Measurements from ENCODE around the gene FOXL3.
"Not testable (repeated sequence)": the region's sequence is repeated elsewhere in the genome, so short reads cannot be mapped to it uniquely, and the experiment has no call there.

FOXL3 gene

DNA sequence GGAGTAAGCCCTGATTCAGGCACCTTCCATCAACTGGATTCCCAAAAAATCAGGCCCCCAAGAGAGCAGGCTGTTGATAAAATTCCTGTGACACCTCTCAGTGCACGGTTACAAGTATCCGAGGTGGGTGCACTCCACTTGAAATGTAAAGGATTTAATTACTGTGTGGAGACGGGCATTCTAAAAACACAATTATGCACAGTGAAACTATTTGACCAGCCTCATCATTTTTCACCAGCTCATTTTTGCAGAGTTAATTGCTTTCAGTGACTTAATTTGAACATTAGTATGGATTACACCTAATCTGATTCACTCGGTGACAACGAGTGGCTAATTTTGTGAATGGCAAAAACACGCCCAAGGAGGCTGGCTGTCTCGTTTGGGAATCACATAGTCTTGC lies 2.3 kb downstream of the FOXL3 start:
- FAIRE-seq: no peak

DNA sequence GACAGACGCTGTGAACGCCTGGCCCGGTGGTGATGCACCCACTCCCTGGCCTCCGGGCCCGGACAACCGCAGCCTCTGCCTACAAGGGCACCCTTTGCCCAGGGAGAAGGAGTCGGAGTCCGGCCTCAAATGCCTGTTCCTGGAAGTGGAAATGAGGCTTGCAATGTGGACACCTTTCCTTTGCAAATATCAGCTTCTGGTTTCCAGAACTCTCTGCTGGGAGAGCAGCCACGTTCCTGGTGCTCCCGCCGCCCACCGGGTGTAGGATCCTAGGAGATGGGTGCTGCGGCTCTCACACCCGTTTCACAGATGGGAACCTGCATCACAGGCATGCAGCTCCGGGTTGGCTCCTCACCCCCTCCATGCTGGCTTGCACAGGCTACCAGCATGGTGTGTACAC lies 2.9 kb downstream of the FOXL3 start:
- no peak for FAIRE-seq

DNA sequence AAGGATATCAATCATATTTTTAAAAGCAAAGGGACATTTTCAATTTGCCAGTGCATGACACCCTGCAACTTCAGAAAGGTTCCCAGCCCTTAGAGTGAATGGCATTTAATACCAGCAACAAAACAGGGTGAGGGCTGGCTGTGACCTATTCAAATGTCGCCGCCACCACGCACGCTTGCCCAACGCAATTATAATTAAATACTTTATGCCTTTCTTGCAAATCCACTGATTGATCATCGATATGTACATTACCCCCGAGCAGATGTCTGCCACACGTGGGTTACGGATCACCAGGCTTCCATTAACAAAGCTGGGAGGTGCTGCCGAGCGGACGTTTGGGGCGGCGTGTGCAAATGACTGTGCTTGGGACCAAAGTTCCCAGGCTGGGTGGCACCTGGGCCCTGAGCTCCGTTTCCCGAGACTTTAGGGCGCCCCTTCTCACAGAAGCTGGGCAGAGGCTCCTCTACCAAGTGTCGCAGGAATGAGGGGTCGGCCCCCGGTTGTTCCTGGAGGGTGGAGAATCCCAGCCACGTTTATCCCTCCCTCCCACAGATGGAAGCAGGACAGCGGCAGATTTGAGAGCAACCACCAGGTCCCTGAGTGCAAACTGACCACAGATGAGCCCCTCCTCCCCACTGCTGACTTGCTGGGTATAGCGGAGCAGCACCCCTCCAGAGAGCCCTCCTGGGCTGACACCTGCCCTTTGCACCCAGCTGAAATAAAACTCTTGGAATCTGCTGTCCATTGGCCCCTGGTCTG lies 3.9 kb downstream of the FOXL3 start:
- FAIRE-seq: no peak

DNA sequence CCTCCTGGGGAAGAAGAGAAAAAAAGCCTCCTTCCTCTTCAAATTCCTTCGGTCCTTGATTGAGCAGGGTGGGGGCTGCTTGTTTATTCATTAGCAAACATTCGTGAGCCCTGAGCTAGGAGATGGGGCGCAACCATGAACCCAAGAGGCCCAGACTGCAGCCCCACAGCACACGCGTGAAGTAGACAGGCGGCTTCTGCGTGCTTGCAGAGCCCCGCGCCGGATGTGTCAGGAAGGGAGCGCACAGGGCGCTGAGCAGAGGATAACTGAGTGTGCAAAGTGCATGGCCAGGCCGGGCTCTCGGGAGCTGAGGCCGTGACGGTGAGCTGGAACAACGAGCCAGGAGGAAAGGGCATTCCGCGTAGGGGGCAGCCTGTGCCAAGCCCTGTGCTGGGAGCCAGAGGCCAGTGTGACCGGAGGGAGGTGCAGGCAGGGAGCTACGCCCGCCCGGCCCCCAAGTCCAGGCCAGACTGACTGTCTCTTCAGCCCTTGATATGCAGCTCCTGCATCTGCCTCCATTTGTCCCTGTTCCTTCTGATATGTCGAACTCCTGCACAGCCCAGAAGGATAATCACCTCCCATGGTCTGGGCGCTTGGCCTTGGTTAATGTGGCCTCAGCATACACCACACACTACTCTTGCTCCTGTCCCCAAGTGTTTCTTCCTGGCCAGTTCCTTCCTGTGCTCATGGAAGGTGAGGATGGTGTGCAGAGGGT lies 4.6 kb downstream of the FOXL3 start:
- no peak for FAIRE-seq

DNA sequence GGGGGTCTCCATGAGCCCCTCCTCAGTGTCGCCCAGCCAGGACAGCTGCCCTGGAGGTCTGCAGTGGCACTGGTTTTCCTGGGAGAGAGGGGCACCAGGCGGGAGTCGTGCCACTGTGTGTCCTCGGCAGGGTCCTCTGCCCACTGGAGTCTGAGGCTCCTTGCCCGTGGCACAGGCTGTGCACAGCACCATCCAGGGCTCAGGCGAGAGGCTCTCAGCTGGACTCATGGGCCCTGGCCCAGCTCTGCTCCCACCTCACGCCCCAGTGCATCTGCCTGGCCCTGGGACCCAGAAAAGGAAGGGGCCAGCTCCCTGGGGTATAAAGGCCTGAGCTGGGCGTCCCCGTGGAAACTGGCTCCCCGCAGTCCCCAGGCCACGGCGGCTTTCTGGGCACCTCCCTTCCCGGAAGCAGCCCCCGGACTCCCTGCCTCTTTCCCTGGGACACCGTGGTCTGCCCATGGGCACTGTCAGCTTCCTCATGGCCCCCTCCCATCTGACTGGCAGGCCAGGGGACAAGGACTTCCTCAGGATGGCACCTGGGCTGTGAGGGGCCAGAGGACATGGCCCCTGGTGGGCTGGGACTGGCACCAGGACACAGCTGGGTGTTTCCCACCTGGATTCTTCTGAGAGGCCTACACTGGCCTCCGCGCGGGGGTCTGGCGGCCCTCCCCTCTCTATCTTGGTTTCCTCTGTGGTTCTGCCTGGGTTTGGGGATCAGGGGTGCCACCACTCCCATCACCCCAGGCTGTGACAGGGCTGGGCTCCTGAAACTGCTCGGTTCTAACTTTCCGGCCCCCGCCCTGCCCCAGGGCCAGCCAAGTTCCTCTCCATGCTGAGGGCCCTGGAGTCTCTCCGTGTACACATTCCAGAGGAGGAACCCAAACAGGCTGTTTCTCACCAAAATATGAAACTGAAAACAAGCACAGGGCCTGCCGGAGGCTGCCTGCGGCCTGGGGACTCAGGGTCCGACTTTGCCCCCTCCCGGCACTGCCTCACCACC lies 5.5 kb downstream of the FOXL3 start:
- no peak for FAIRE-seq

DNA sequence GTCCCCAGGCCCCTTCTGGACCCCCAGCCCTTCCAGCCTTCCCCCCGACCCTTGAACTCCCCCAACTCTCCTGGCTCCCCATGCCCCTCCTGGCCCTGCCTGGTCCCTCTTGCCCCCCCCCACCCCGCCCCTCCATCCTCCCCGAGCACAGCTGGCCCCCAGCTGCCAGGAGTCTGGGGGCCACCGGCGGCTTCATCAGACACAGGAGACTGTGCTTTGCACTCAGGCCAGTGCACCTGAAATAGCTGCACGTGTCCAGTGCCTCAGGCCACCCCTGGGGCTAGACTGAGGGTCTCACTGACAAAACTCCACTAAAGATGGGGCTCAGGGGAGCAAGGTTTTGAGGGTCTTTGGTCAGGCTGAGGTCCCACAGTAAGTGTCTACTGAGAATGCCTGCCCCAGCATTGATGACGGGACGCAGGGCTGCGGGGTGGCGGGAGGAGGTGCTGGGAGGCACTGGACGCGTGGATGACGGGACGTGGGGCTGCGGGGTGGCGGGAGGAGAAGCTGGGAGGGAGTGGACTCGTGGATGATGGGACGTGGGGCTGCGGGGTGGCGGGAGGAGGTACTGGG lies 6.5 kb downstream of the FOXL3 start:
- FAIRE-seq: no peak

DNA sequence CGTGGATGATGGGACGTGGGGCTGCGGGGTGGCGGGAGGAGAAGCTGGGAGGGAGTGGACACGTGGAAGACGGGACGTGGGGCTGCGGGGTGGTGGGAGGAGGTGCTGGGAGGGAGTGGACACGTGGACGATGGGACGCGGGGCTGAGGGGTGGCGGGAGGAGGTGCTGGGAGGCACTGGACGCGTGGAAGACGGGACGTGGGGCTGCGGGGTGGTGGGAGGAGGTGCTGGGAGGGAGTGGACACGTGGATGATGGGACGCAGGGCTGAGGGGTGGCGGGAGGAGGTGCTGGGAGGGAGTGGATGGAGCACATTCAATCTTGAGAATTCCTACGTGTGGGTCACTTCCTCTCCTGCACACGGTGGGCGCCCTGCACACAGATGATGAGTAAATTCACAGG lies 7.2 kb downstream of the FOXL3 start:
- not testable (repeated sequence) for FAIRE-seq

DNA sequence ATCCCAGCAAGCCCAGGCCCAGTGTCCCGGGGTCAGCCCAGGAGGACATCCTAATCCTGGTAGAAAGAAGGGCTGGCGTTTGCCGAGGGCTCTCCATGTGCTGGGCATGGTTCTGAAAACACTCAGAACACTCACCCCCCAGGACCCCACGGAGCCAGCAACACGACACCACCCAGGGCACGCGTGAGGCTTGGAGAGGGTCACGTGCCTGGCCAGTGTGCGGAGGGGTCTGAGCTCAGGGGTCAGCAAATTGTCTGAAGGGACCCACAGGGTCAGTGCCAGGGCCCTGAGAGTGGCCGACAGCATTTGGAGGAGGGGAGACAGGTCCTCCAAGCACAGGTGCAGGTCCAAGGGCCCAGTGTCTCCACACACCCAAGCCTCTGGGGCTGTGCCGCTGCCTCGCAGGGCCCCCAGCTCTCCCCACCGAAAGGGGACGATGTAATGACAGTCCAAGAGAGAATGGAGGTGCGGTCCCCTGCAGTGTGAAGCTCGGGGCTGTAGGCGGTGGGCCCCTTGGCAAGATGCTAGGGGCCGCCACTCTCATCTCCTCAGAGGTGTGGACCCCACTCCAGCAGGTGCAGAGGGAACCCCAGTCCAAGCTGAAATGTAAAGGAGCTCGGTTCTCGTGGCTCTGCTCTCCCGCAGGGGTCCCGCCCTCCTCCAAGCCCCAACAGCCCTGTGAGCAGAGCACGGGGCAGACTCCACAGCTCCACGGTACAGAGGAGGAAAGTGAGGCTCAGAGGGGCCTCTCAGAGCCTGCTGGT lies 7.8 kb downstream of the FOXL3 start:
- no peak for FAIRE-seq

DNA sequence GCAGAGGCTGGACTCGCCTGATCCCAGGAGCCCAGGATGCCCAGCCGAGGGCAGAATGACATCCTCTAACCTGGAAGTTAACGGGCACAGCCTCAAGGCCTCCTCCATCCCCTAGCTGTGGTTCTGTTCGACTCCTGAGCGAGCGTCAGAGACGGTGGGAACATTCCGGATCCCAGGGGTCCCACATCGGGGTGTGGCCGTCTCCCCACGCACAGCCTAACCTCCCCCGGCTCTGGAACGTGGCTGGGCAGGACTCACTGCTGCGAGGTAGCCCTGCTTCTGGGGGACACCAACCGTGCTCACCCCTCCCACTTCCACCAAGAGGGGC lies 8.4 kb downstream of the FOXL3 start:
- no peak for FAIRE-seq

DNA sequence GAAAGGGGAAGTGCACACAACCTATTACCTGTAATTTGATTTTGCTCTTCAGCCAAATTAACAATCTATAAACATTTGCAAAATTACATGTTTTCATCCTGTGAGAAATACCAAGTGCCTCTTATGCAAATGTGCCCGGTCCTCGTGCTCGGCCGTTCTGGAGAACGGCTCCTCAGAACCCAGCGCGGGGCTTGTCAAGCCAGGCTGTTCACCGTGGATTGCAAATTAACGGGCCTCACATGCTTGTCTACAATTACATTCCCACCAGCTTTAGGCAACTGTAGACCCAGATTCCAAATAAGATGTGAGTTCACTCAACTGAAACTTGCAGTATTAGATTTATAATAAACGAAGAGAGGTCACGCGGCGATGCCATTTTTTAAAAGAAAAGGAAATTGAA lies 8.8 kb downstream of the FOXL3 start:
- no peak for FAIRE-seq

DNA sequence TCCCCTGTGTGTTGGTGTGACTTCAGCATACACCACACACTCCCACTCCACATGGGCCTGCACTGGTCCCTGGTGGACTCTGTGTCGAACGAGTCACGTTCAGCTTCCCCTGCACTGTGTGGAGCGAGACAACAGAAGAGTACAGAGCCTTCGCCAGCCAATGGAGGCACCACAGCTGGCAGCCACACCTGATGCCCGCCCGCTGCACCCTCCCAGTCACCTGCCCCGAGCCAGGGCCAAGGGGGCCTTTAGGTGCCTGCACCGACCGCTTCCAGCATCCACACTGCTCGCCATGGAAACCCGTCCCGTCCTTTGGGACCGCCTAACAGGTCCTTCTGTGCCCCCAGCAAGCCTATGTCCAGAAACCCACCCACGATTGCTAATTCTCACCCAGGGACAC lies 9.2 kb downstream of the FOXL3 start:
- FAIRE-seq: no peak

DNA sequence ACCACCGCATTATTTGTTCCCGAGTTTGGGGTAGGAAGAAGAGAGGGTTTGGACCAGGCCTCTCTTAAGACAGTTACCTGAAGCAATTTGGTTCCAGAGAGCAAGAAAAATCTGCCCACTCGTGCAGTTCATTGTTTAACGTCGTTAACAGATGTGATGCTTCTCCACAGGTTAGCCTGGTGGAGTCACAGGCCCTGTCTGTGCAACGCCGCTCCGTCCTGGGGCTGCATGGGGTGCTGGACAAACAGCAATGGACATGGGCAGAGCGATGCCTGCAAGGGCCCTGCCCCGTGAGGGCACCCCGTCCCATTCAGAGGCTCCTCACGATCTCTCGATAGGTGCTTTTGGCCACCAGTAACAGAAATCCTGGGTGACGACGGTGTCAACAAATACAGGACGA lies 9.7 kb downstream of the FOXL3 start:
- FAIRE-seq: no peak

DNA sequence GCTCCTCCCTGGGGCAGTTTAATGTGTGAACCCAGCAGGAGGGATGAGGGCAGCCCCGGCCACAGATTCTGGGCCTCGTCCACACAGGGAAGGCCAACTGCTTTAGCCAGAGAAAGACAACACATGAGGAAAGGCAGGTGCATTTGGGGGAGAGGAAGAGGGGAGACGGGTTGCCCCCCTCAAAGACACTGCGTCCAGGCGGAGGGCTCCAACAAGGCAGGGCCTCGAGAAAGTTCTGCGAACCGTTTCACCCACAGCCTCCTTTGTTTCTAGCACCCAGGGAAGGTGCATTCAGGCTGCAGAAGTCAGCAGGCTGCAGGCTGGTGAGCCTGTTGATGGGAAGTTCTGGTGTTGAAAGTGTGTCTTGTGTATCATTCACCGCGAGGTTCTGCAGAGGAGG lies 10.1 kb downstream of the FOXL3 start:
- no peak for FAIRE-seq

DNA sequence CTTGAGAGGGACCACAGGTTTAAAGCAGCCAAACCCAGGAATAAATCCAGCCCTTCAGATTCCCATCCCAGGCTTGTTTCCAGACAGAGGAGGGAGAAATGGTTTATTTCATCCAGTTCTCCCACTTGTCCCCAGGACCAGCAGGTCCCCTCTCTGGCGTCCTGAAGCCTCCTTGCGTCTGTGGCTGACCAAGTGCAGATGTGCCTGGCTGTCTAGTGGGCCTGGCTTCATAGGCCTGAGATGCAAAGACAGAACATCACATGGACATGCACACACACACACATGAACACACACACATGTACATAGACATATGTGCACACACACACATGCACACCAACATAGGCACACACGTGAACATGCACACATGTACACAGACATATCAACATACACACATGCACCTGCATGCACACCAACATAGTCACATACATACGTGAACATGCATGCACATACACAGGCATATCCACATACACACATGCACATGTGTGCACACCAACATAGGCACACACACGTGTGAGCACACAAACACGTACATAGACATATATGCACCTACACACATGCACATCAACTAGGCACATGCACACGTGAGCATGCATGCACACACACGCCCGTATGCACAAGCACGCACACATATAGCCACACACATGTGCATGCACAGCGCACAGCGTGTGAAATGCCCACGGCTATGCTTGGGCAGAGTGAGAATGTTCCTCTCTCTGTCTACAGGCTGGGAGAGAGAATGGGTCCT lies 10.7 kb downstream of the FOXL3 start:
- no peak for FAIRE-seq

DNA sequence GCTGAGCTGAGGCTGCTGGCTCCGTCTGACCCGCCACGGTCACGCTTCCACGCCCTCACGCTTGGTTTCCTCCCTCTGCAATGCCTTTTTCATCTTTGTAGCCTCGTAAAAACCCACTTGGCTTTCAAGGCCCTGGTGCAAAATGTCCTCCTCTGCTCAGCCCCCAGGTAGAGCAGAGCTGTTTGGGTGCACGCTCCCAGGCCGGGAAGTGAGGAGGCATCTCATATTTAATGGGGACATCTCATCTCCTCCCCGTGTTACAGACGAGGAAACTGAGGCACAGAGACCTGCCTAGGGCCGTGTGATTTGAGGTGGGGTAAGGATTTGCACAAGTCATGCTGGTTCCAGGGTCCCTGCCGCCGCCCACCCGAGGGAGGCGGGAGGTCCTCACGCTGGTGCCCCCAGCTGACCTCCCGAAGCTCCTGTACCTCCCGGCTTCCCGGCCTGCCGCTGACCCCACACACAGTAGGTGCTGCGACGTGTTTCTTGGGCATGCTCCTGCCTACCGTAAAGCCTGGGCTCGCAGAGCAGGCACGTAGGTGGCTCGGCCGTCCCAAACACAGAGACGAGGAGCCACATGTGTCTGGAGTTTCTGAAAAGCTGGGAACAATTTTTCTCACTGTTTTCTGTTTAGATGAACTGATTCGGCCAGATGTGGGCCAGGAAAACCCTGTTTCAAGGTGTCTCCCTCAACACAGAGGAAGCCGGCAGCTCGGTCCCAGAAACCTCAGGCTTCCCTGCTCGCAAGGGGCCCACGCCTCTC lies 11.5 kb downstream of the FOXL3 start:
- no peak for FAIRE-seq

DNA sequence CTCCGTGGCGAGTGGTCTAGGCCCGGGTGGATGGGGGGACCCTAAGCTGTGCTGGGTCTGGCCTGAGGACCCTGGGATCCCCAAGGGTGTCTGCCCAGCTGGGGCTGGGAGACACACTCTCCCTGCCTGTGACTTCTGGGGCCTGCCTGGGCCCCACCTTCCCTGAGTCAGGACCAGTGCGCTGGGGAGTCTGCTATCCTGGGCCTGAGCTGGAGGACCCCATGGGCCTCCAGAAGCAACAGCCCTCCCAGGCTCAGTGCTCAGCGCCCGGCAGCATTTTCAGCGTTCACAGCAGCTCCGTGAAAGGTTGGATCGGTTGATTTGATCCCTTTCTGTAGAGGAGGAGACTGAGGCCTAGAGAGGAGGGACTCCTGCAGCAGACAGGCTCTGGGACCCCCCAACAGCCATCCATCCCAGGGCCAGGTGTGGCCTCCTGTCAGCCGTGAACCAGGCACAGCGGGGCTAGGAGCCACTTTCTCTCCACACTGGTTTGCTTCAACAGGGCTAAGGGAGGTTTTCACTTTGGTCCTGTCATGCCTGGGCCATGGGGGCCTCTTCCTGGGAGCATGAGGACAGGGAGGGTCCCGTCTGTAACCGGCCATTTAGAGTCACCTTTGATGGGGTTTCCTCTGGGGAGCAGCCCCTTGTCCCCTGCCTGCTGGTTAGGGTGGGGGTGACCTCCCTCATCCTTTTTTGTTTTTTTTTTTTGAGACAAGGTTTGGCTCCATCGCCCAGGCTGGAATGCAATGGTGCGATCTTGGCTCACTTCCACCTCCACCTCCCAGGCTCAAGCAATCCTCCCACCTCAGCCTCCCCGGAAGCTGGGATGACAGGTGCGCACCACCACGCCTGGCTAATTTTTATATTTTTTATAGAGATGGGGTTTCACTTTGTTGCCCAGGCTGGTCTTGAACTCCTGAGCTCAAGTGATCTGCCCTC lies 12.4 kb downstream of the FOXL3 start:
- FAIRE-seq: no peak

DNA sequence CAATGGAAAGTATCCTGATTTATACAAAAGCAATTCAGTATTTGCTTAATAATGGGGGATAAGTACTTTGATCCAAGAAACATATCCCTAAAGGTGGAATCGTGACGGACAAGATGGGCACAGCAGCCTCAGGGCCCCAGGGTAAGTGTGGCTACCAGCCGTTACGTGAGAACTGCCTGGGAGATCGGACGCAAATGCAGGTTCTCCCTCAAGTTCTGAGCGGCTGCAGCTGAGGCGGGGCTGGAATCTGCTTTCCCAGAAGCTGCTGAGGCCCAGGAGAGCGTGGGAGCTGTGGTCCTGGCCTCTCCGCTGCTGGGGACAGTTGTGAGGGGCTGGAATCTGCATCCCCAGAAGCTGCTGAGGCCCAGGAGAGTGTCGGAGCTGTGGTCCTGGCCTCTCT lies 13.5 kb downstream of the FOXL3 start:
- FAIRE-seq: no peak

DNA sequence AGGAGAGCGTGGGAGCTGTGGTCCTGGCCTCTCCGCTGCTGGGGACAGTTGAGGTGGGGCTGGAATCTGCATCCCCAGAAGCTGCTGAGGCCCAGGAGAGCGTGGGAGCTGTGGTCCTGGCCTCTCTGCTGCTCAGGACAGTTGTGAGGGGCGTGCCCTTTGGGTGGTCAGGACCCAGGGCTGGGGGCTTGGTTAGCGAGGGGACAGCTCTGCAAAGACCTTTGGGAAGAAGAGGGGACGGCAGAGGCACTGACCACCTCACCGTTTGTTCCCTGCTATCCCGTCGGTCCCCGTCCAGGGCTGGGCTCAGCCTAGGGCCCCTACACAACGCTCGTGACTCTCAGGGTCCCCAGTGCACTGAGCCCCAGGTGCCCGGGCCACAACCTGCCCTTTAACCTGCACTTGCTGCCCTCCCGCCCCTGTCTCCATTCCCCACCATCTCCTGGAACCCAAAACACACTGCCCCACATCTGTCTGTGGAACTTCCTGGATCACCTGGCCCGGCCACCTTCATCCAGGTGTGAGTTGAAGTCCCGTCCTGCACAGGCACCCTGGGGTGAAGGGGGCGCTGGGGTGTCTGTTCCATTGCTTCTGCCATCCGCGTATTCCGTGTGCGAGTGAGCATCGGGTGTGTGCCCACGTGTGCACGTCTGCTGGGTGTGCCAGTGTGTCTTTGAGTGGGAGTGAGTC lies 14.1 kb downstream of the FOXL3 start:
- no peak for FAIRE-seq
